Karpas-422 (cell line): ENCODE measurements around the gene GPC5. TPM values are rescaled to one million over a fixed set of nuclear protein-coding genes. Genes with fewer than 3 reads are reported as not detected.

ENCODE experiments used
- DNase-seq: peaks from one replicate; pipeline ENCODE4 v3.0.0-alpha.2; 2015
- H2AFZ ChIP-seq: fragments of 200-600 bp; sonication (generic); 2 replicates; pipeline ENCODE4 v1.6.1; 2014; ENCODE audit warnings: antibody characterized with exemption, low read length, mixed read lengths
- H3K27ac ChIP-seq: fragments of 200-600 bp; sonication (generic); 2 replicates; pipeline ENCODE4 v1.5.1; 2014; ENCODE audit warnings: mild to moderate bottlenecking, low read length, moderate library complexity
- H3K27me3 ChIP-seq: fragments of 200-600 bp; sonication (generic); 2 replicates; pipeline ENCODE4 v1.6.1; 2014; ENCODE audit warnings: low read length, mixed read lengths
- H3K36me3 ChIP-seq: fragments of 200-600 bp; sonication (generic); 2 replicates; pipeline ENCODE4 v1.6.1; 2014; ENCODE audit warnings: low read length, mixed read lengths; ENCODE audit not compliant: insufficient read depth
- H3K4me1 ChIP-seq: fragments of 200-600 bp; sonication (generic); 2 replicates; pipeline ENCODE4 v1.6.1; 2014; ENCODE audit warnings: mild to moderate bottlenecking, low read length, mixed read lengths
- H3K4me2 ChIP-seq: fragments of 200-600 bp; sonication (generic); 2 replicates; pipeline ENCODE4 v1.6.1; 2014; ENCODE audit warnings: low read length, low read depth, mild to moderate bottlenecking; ENCODE audit not compliant: poor library complexity, severe bottlenecking
- H3K4me3 ChIP-seq: fragments of 200-600 bp; sonication (generic); 2 replicates; pipeline ENCODE4 v1.5.1; 2014; ENCODE audit warnings: mild to moderate bottlenecking, antibody characterized with exemption, low read length, mixed read lengths
- H3K79me2 ChIP-seq: fragments of 200-600 bp; sonication (generic); 2 replicates; pipeline ENCODE4 v1.6.1; 2014; ENCODE audit warnings: mild to moderate bottlenecking, low read length, mixed read lengths
- H3K9ac ChIP-seq: fragments of 200-600 bp; sonication (generic); 2 replicates; pipeline ENCODE4 v1.6.0; 2014; ENCODE audit warnings: low read length
- H3K9me2 ChIP-seq: fragments of 200-600 bp; sonication (generic), shearing (Covaris generic); replicated peaks from 2 replicates; pipeline ENCODE4 v1.6.0; 2014; ENCODE audit warnings: mild to moderate bottlenecking, low read length, moderate library complexity; ENCODE audit not compliant: insufficient read depth
- H3K9me3 ChIP-seq: fragments of 300-700, 200-600 bp; sonication (generic); 2 replicates; pipeline ENCODE4 v1.6.1; 2014; ENCODE audit warnings: low read length, mixed read lengths
- H4K20me1 ChIP-seq: fragments of 200-600 bp; sonication (generic); 2 replicates; pipeline ENCODE4 v1.6.1; 2014; ENCODE audit warnings: mild to moderate bottlenecking, antibody characterized with exemption, low read length, low read depth; ENCODE audit not compliant: insufficient read depth
- total RNA-seq: library from RNA; depleted of rRNA; stranded (reverse); fragments of >200 nt; shearing (Covaris generic); gene quantifications from 2 replicates; pipeline ENCODE4 v1.2.3, GENCODE V29; 2014; ENCODE audit warnings: low replicate concordance

GPC5 gene
- total RNA-seq, 1 experiment from 2014 or later: not detected

DNA sequence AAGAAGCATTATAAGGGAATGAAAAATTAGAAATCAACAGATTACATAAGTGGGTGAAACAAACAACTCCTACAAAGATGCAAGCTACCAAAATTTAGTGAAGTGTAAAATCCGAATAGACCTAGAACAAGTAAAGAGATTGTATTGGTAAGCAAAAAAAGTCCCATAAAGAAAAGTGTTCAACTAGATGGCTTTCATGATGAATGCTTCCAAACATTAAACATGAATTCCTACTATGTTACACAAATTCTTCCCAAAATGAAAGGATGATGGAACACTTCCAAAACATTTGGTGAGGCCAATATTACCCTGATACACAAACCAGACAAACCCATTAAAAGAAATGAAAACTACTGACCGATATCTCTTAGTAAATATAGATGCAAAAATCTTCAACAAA is 139.0 kb downstream of the GPC5 start:
- Histone ChIP-seq H3K36me3 (no peaks in the 10 kb centered on the region), H3K9me2 (no peaks in the 10 kb centered on the region), H2AFZ (no peak overlapping the region), H3K79me2 (no peaks in the 10 kb centered on the region), H3K9ac (no peak overlapping the region), H3K27me3 (no peaks in the 10 kb centered on the region), H3K4me1 (no peaks in the 10 kb centered on the region), H4K20me1 (no peaks in the 10 kb centered on the region), H3K4me2 (no peak overlapping the region), H3K4me3 (no peak overlapping the region), H3K9me3 (no peaks in the 10 kb centered on the region), H3K27ac (no peak overlapping the region)
- no peak for DNase-seq

GRCh38 chr13:91539286-91540157 is 141.1 kb downstream of the GPC5 start:
- Histone ChIP-seq H3K4me2 (no peak overlapping the region), H2AFZ (no peak overlapping the region), H4K20me1 (no peaks in the 10 kb centered on the region), H3K4me1 (no peaks in the 10 kb centered on the region), H3K9me3 (no peaks in the 10 kb centered on the region), H3K36me3 (no peaks in the 10 kb centered on the region), H3K27me3 (no peaks in the 10 kb centered on the region), H3K9me2 (no peaks in the 10 kb centered on the region), H3K27ac (no peak overlapping the region), H3K79me2 (no peaks in the 10 kb centered on the region), H3K4me3 (no peak overlapping the region), H3K9ac (no peak overlapping the region)
- no peak for DNase-seq

GRCh38 chr13:91540158-91540736 is 141.8 kb downstream of the GPC5 start:
- no peak overlapping the region for H2AFZ ChIP-seq
- H3K9me3 ChIP-seq: no peaks in the 10 kb centered on the region
- no peaks in the 10 kb centered on the region for H3K79me2 ChIP-seq
- H3K4me3 ChIP-seq: no peak overlapping the region
- no peak for DNase-seq
- no peak overlapping the region for H3K9ac ChIP-seq
- H3K9me2 ChIP-seq: no peaks in the 10 kb centered on the region
- H3K4me2 ChIP-seq: no peak overlapping the region
- H3K27ac ChIP-seq: no peak overlapping the region
- no peaks in the 10 kb centered on the region for H3K27me3 ChIP-seq
- no peaks in the 10 kb centered on the region for H4K20me1 ChIP-seq
- H3K36me3 ChIP-seq: no peaks in the 10 kb centered on the region
- H3K4me1 ChIP-seq: no peaks in the 10 kb centered on the region

- no peak for DNase-seq
- H3K4me2 ChIP-seq: no peak overlapping the region
- no peaks in the 10 kb centered on the region for H3K36me3 ChIP-seq
- H3K27ac ChIP-seq: no peak overlapping the region
- no peaks in the 10 kb centered on the region for H3K9me2 ChIP-seq
- no peak overlapping the region for H3K4me3 ChIP-seq
- H3K9ac ChIP-seq: no peak overlapping the region
- no peak overlapping the region for H2AFZ ChIP-seq
- no peaks in the 10 kb centered on the region for H4K20me1 ChIP-seq
- H3K4me1 ChIP-seq: no peaks in the 10 kb centered on the region
- no peaks in the 10 kb centered on the region for H3K79me2 ChIP-seq
- no peaks in the 10 kb centered on the region for H3K27me3 ChIP-seq
- no peaks in the 10 kb centered on the region for H3K9me3 ChIP-seq
Measured at GRCh38 chr13:91544723-91545122, 146.3 kb downstream of the GPC5 start.

DNA sequence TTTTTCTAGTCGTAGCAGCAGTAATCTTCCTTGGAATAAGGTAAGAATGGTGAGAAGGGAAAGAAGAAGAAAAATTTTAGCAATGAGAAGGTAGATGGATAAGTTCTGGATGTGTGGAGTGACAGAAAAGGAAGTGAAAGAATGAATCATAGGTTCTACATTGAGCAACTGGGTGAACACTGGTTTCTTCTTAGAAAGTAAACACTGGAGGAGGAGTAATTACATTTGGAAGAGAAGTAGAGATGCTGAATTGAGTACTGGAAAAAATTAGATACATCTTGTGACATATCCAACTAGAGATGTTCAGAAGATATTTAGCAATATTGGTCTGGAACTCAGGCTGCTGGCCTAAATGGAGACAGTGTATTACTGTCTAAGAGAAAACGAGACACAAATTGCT is 148.5 kb downstream of the GPC5 start:
- no peaks in the 10 kb centered on the region for H3K36me3 ChIP-seq
- no peak overlapping the region for H3K4me2 ChIP-seq
- no peaks in the 10 kb centered on the region for H4K20me1 ChIP-seq
- DNase-seq: no peak
- no peaks in the 10 kb centered on the region for H3K4me1 ChIP-seq
- no peak overlapping the region for H3K9ac ChIP-seq
- H3K9me3 ChIP-seq: no peaks in the 10 kb centered on the region
- H3K27me3 ChIP-seq: no peaks in the 10 kb centered on the region
- no peak overlapping the region for H2AFZ ChIP-seq
- no peaks in the 10 kb centered on the region for H3K79me2 ChIP-seq
- H3K4me3 ChIP-seq: no peak overlapping the region
- no peaks in the 10 kb centered on the region for H3K9me2 ChIP-seq
- no peak overlapping the region for H3K27ac ChIP-seq

- Histone ChIP-seq H3K27me3 (no peaks in the 10 kb centered on the region), H2AFZ (no peak overlapping the region), H3K4me2 (no peak overlapping the region), H4K20me1 (no peaks in the 10 kb centered on the region), H3K4me1 (no peaks in the 10 kb centered on the region), H3K27ac (no peak overlapping the region), H3K36me3 (no peaks in the 10 kb centered on the region), H3K79me2 (no peaks in the 10 kb centered on the region), H3K9ac (no peak overlapping the region), H3K9me3 (no peaks in the 10 kb centered on the region), H3K9me2 (no peaks in the 10 kb centered on the region), H3K4me3 (no peak overlapping the region)
- DNase-seq: no peak
Measured at GRCh38 chr13:91553584-91553983, 155.2 kb downstream of the GPC5 start.

- Histone ChIP-seq H3K36me3 (no peaks in the 10 kb centered on the region), H3K4me1 (no peaks in the 10 kb centered on the region), H3K9me3 (no peaks in the 10 kb centered on the region), H2AFZ (no peak overlapping the region), H3K9ac (no peak overlapping the region), H3K79me2 (no peaks in the 10 kb centered on the region), H3K9me2 (no peaks in the 10 kb centered on the region), H4K20me1 (no peaks in the 10 kb centered on the region), H3K4me3 (no peak overlapping the region), H3K27me3 (no peaks in the 10 kb centered on the region), H3K4me2 (no peak overlapping the region), H3K27ac (no peak overlapping the region)
- no peak for DNase-seq
Measured at GRCh38 chr13:91554101-91554500, 155.7 kb downstream of the GPC5 start.

DNA sequence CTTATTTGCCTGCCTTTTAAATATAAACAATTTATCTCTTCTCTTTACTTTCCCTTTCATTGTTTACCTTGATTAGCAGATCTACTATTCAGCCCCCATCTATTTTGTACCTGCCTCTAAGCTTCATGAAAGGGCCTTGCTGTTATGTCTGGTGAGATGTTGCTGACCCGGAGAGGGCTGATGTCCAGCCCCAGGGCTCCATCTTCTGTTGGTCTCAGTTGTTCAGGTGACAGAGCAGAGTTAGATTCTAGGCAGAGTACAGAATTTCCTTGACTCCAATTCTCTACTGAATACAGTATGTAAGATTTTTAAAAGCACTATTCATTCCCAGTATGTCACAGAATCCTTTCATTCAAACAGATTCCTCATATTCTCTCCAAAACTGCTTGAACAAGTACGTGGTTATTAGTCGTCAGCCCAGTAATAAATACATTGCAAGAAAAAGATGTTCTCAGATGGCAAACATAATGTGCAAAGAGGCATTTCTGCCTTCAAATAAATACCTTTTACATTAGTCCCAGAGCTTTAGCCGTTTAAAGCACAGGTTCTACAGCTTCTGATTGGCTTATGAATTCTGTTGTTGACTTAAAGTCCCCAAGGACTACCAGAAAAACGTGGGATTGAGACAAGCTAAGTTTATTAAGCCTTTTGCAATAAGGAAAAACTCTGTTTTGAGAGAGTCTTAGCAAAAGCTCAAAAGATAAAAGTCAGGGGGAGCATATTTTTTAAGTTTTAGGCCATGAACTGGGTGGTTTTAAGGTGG is 159.1 kb downstream of the GPC5 start:
- Histone ChIP-seq H3K9ac (no peak overlapping the region), H2AFZ (no peak overlapping the region), H3K27ac (no peak overlapping the region), H3K9me2 (no peaks in the 10 kb centered on the region), H3K27me3 (no peaks in the 10 kb centered on the region), H3K4me3 (no peak overlapping the region), H3K4me1 (no peaks in the 10 kb centered on the region), H4K20me1 (no peaks in the 10 kb centered on the region), H3K9me3 (no peaks in the 10 kb centered on the region), H3K79me2 (no peaks in the 10 kb centered on the region), H3K4me2 (no peak overlapping the region), H3K36me3 (no peaks in the 10 kb centered on the region)
- no peak for DNase-seq
